Small intestine (tissue), 7 donors: ENCODE measurements around the gene CCN5. TPM values are rescaled to one million over a fixed set of nuclear protein-coding genes. Genes with fewer than 3 reads are reported as not detected.
A peak's percentile ranks its signal among the peaks of the same experiment; 100 is the strongest.

Source experiments
- DNase-seq, 2 donors: peaks; one replicate each; pipeline versions ENCODE4 v3.0.0 to v3.0.0-alpha.2; 2013
- FAIRE-seq: peaks from 2 replicates; lab custom pipeline; 2012; peaks lifted over from hg19 to GRCh38; lab: Jason Lieb, UNC
- H3K27ac ChIP-seq, 3 donors: one replicate each; pipeline ENCODE4 v1.5.1; 2013; ENCODE audit warnings: low read length in 2 of 3, mild to moderate bottlenecking in 2 of 3, control low read depth in 1 of 3, inconsistent platforms in 1 of 3, low read depth in 1 of 3, moderate library complexity in 1 of 3
- H3K27me3 ChIP-seq, 3 donors: one replicate each; pipeline ENCODE4 v1.6.1; 2013; ENCODE audit warnings: low read length in 3 of 3, inconsistent platforms in 1 of 3; ENCODE audit not compliant: control insufficient read depth in 3 of 3, insufficient read depth in 3 of 3
- H3K36me3 ChIP-seq, 3 donors: one replicate each; pipeline ENCODE4 v1.6.1; 2013; ENCODE audit warnings: low read length in 3 of 3, inconsistent platforms in 1 of 3, low read depth in 1 of 3, mild to moderate bottlenecking in 1 of 3, moderate library complexity in 1 of 3; ENCODE audit not compliant: control insufficient read depth in 3 of 3, insufficient read depth in 2 of 3
- H3K4me1 ChIP-seq, 3 donors: one replicate each; pipeline ENCODE4 v1.6.1; 2013; ENCODE audit warnings: low read length in 2 of 3, inconsistent platforms in 1 of 3, low read depth in 1 of 3, mild to moderate bottlenecking in 1 of 3, moderate library complexity in 1 of 3; ENCODE audit not compliant: control insufficient read depth in 3 of 3, insufficient read depth in 2 of 3
- H3K4me3 ChIP-seq, 3 donors: one replicate each; pipeline ENCODE4 v1.5.1; 2013; ENCODE audit warnings: low read length in 3 of 3, control low read depth in 1 of 3, inconsistent platforms in 1 of 3, low read depth in 1 of 3, mild to moderate bottlenecking in 1 of 3, moderate library complexity in 1 of 3
- H3K9me3 ChIP-seq, 2 donors: one replicate each; pipeline ENCODE4 v1.6.1; 2013; ENCODE audit warnings: low read depth in 1 of 2, low read length in 1 of 2; ENCODE audit not compliant: control insufficient read depth in 2 of 2, insufficient read depth in 1 of 2
- WGBS, 3 donors: extraction: QIAGEN DNeasy Blood & Tissue Kit; methylation state at CpG; one replicate each; pipeline ENCODE4 v1.1.7; 2013; 5-methylcytosine and 5-hydroxymethylcytosine counted together
- polyA plus RNA-seq, 4 donors: library from polyadenylated mRNA; stranded (reverse) in 3 of 4; unstranded in 1 of 4; fragments of 200-250 nt in 3 of 4; fragments of 120-200 nt in 1 of 4; gene quantifications; one replicate each; pipeline versions ENCODE4 v1.2.1 to v1.2.3, GENCODE V29; 2013
- donor health status: healthy with polysubstance abuse.
- donor health status: control.
- donor health status: control.
- donor health status: Bipolar disorder and iron deficiency.
- donor health status: healthy.

The CCN5 gene
- polyA plus RNA-seq, 4 donors: 0.07 to 2.2 (median 1.9) TPM; not detected in 1

GRCh38 chr20:44742304-44743079 is 27.3 kb downstream of the CCN5 start:
- no peak overlapping the region for H3K27ac ChIP-seq
- H3K27me3 ChIP-seq: peaks cover 0 to 21% (median 5%) of the 10 kb centered on the region in 3 donors
- 77 to 87% (median 86%) methylated on average over 14 of the region's 14 CpGs for WGBS, 3 donors
- H3K36me3 ChIP-seq: no peaks in the 10 kb centered on the region
- peaks cover 0 to 8% (median 0%) of the 10 kb centered on the region in 3 donors for H3K4me1 ChIP-seq
- no peak for FAIRE-seq
- no peak overlapping the region for H3K4me3 ChIP-seq
- no peak for DNase-seq
- H3K9me3 ChIP-seq: no peaks in the 10 kb centered on the region

GRCh38 chr20:44743080-44743701 is 28.0 kb downstream of the CCN5 start:
- WGBS, 3 donors: 67 to 71% (median 70%) methylated on average over 7 of the region's 7 CpGs
- H3K4me1 ChIP-seq: peaks cover 0 to 8% (median 0%) of the 10 kb centered on the region in 3 donors
- FAIRE-seq (no peak), DNase-seq (no peak)
- no peak overlapping the region for H3K27ac ChIP-seq
- H3K36me3 ChIP-seq: no peaks in the 10 kb centered on the region
- peaks cover 0 to 21% (median 5%) of the 10 kb centered on the region in 3 donors for H3K27me3 ChIP-seq
- H3K9me3 ChIP-seq: no peaks in the 10 kb centered on the region
- no peak overlapping the region for H3K4me3 ChIP-seq

- Histone ChIP-seq H3K36me3 (no peaks in the 10 kb centered on the region), H3K4me3 (no peak overlapping the region), H3K9me3 (no peaks in the 10 kb centered on the region), H3K4me1 (peaks cover 0 to 8% (median 0%) of the 10 kb centered on the region in 3 donors), H3K27me3 (peaks cover 0 to 21% (median 5%) of the 10 kb centered on the region in 3 donors), H3K27ac (no peak overlapping the region)
- FAIRE-seq (no peak), DNase-seq (no peak)
- 93 to 94% (median 93%) methylated on average over 12 of the region's 12 CpGs for WGBS, 3 donors
These were observed 28.9 kb downstream of the CCN5 start for GRCh38 chr20:44743916-44744655.

GRCh38 chr20:44745122-44745597 is 30.0 kb downstream of the CCN5 start:
- FAIRE-seq: no peak
- no peaks in the 10 kb centered on the region for H3K36me3 ChIP-seq
- H3K4me1 ChIP-seq: peaks cover 0 to 8% (median 0%) of the 10 kb centered on the region in 3 donors
- H3K9me3 ChIP-seq: no peaks in the 10 kb centered on the region
- no peak for DNase-seq
- no peak overlapping the region for H3K27ac ChIP-seq
- H3K27me3 ChIP-seq: peaks cover 0 to 26% (median 5%) of the 10 kb centered on the region in 3 donors
- 39 to 49% (median 40%) methylated on average over 4 to 5 of the region's 5 CpGs for WGBS, 3 donors
- H3K4me3 ChIP-seq: peak overlapping the region in 1 of 3 donors; percentile 50

GRCh38 chr20:44745598-44746366 is 30.6 kb downstream of the CCN5 start, which contains the start of gene KCNK15:
KCNK15 (plus strand) TSS chr20:44745865; CDS start chr20:44745911, 46 bp downstream.
- DNase-seq (peak; percentile 18 to 58), FAIRE-seq (no peak)
- peaks cover 0 to 8% (median 0%) of the 10 kb centered on the region in 3 donors for H3K4me1 ChIP-seq
- 1 to 2% (median 1%) methylated on average over 43 to 81 of the region's 81 CpGs for WGBS, 3 donors
- H3K4me3 ChIP-seq: peak within 1 kb of the TSS; percentile 8 to 50 (median 40)
- H3K9me3 ChIP-seq: no peaks in the 10 kb centered on the region
- H3K27me3 ChIP-seq: peaks cover 0 to 26% (median 5%) of the 10 kb centered on the region in 3 donors
- H3K27ac ChIP-seq: no peak within 1 kb of the TSS
- no peaks in the 10 kb centered on the region for H3K36me3 ChIP-seq

- Histone ChIP-seq H3K27ac (peak overlapping the region in 1 of 3 donors; percentile 8), H3K4me3 (peak overlapping the region in 1 of 3 donors; percentile 40), H3K9me3 (no peaks in the 10 kb centered on the region), H3K4me1 (peaks cover 0 to 8% (median 0%) of the 10 kb centered on the region in 3 donors), H3K36me3 (no peaks in the 10 kb centered on the region), H3K27me3 (peaks cover 0 to 26% (median 11%) of the 10 kb centered on the region in 3 donors)
- FAIRE-seq: no peak
- 14 to 26% (median 15%) methylated on average over 12 of the region's 12 CpGs for WGBS, 3 donors
- DNase-seq: peak in 1 of 2 donors; percentile 43
These were observed 31.4 kb downstream of the CCN5 start for GRCh38 chr20:44746367-44747165.
